Measurements from ENCODE around the gene LGMN.

LGMN gene

DNA sequence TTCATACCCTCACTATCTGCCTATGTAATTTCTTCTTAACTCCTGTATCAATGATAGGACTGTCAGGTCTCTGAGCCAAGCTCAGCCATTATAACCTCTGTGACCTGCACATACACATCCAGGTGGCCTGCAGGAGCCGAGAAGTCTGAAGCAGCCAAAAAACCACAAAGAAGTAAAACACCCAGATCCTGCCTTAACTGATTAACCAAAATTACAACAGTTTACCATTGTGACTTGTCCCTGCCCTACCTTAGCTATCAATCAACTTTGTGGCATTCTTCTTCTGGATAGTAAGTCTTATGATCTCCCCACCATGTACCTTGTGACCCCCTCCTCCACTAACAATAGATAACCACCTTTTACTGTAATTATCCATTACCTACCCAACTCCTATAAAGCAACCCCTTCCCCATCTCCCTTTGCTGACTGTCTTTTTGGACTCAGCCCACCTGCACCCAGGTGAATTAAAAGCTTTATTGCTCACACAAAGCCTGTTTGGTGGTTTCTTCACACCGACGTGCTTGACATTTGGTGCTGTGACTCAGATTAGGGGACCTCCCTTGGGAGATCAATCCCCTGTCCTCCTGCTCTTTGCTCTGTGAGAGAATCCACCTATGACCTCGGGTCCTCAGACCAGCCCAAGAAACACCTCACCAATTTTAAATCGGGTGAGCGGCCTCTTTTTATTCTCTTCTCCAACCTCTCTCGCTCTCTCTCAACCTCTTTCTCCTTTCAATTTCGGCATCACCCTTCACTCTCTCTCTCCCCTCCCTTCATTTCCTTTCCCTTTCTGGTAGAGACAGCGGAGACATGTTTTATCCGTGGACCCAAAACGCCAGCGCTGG, 11.5 kb upstream of the LGMN start:
- DNase-seq, result no peak

DNA sequence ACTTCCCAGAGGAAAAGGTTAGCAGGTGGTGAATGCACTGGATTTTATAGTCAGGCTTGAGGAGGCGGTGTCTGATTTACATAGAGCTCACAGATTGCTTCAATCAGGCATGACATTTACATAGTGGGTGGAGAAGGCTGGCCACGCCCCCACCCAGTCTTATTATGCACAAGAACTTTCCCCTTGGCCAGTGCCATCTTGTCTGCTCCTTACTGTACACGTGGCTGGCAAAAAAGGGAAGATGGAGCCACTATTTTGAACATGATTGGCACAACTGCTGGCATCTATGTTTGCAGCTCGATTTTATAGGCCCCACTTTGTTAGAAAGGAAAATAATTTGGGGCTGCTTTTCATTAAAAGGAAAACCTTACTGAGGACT, 10.9 kb upstream of the LGMN start:
- DNase-seq, result no peak

DNA sequence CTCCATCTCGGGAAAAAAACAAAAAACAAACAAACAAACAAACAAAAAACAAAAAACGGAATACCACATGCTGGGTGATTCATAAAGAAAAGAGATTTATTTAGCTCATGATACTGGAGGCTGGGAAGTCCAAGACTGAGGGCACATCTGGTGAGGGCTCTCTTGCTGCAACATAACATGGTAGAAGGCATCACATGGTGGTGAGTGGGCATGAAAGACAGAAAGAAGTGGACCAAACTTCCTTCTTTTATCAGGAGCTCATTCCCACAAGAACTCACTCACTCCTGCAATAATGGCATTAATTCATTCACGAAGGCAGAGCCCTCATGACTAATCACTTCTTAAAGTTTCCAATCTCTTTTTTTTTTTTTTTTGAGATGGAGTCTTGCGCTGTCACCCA, 8.0 kb upstream of the LGMN start:
- DNase-seq, result no peak

DNA sequence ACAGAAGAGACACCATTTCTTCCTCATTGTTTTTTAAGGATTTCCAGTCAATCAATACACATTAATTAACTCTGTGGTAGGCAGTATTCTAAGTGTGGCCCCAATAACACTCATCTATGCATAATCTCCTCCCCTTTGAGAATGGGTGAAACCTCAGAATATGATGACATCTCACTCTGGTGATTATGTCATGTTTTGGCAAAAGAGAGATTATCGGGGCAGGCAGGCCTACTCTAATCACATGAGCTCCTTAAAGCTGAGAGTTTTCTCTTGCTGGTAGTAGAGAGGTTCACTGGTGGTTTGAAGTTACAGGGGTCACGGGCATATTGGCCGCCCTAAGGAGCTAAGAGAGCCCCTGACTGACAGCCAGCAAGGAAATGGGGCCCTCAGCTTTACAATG, 7.1 kb upstream of the LGMN start:
- no peak for DNase-seq

DNA sequence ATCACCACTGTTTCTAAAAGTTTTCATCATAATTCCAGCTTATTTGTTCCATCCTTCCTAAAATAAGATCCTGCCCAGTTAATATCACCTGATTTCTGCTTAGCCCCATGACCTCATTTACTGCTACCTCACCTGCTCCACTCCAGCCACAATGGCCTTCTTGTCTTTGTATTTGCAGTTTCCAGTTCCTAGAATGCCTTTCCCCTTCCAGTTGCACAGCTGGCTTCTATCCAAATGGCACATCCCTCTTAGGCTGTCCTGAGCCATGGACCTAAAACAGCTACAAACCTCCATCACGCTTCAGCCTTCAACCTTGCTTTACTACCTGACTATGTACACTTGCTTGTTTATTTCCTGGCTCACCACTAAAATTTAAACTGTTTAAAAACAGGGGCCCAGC, 6.5 kb upstream of the LGMN start:
- no peak for DNase-seq

DNA sequence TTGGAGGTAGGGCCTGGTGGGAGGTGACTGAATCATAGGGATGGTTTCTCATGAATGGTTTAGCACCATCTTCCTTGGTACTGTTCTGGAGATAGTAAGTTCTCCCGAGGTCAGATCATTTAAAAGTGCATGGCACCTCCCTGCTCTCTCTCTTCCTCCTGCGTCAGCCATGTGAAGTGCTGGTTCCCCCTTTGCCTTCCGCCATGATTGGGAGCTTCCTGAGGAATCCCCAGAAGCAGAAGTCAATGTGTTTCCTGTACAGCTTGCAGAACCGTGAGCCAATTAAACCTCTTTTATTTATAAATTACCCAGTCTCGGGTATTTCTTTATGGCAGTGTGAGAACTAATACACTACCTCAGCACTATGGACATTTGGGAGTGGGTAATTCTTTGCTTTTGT, 4.8 kb upstream of the LGMN start:
- DNase-seq, result no peak

DNA sequence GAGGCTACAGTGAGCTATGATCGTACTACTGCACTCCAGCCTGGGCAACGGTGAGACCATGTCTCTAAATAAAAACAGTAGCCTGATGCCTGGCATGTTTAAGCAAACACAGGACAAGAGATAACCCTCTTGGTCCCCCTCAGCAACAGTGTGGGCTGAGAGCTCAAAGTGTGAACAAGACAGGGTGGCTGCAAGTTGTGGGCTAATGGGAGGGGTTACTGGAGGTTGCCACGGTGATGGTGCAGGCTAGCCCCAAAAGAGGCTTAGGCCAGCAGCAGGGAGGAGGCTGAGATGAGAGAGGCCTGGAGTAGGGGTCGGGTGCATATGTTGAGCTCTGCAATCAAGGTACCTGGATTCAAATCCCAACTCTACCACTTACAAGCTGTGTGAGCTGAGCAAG, 3.4 kb upstream of the LGMN start:
- DNase-seq, result no peak

DNA sequence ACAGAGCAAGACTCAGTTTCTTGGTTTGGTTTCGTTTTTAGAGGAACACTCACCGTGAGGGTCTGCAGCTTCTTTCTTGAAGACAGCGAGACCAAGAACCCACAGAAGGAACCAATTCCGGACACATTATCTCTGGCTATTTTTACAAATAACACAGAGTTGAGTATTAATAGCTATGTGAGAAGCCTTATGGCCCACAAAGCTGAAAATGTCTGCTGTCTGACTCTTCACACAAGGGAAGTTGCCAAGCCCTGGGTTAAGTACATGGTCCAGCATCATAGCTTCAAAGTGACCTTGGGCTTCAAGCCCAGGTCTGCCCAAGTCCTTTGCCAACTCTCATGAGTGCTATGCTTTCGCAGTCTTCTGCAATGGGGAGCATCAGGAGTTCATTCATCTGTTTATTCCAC, 2.6 kb upstream of the LGMN start:
- no peak for DNase-seq

DNA sequence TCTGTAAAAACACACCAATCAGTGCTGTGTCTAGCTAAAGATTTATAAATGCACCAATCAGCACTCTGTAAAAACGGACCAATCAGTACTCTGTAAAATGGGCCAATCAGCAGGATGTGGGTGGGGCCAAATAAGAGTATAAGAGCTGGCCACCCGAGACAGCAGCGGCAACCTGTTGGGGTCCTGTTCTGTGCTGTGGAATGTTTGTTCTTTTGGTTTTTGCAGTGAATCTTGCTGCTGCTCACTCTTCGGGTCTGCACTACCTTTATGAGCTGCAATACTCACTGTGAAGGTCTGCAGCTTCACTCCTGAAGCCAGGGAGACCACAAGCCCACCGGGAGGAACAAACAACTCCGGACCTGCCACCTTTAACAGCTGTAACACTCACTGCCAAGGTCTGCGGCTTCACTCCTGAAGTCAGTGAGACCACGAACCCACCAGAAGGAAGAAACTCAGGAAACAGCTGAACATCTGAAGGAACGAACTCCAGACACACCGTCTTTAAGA, 1.8 kb upstream of the LGMN start:
- DNase-seq, result peak; percentile 53

DNA sequence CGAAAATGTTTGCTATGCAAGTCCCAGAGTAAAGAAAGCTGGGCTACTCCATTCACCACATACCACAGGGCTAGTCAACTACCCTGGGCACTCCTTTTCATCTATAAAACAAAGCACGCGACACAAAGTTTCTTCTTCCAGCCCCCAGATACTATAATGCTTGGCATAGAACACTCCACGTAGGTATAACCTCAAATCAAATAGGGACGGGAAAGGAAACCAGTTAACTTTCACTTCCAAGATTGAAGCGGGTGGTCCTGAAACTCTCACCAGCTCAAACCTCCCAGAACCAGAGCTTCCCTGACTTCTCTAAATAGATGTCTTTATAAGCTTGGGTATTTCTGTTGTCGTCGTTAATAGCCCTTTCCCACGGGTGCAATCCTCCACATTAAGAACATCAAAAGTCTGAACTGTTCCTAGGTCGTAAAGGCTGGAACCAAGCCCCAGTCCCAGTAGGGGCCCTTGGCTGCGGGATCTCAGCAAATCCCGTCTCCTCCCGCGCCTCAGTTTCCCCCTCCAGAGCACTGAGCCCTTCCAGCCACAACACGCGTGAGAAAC, 647 bp downstream of the LGMN start:
- DNase-seq, result no peak

DNA sequence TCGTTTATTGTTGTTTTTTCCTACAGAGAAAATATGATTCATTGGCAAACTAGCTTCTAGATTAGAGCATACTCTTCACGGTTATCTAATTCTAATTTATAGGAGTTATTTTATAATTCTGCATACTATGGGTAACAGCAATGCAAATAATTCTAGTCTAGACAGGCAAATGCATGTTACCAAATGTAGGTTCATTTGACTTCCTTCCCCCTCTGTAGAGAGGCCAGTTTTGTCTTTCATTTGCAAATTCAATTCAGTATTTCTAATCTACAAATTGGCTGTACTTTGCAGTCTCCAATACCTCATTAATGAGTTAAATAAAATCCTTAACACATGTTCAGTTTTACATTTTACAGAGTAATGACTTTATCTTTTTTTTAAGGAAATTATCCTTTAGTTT, 4.2 kb downstream of the LGMN start:
- DNase-seq, result no peak

DNA sequence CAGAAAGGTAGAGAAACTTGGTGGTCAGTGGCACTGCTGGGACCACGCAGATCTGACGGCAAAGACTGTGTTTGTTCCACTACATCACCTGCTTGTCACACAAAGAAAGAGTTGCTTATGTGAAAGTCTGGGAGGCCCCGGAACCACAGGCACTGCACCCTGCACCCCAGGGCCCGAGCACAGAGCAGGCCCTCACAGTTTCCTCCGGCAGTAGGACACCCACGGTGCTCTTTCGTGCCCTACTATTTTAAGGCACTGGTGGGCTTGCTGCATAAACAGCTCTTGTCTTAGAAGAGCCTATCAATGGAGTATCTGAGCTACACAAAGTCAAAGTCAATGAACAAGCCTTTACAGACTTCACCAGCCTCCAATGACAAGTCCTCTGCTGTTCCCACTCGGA, 8.0 kb downstream of the LGMN start:
- no peak for DNase-seq

DNA sequence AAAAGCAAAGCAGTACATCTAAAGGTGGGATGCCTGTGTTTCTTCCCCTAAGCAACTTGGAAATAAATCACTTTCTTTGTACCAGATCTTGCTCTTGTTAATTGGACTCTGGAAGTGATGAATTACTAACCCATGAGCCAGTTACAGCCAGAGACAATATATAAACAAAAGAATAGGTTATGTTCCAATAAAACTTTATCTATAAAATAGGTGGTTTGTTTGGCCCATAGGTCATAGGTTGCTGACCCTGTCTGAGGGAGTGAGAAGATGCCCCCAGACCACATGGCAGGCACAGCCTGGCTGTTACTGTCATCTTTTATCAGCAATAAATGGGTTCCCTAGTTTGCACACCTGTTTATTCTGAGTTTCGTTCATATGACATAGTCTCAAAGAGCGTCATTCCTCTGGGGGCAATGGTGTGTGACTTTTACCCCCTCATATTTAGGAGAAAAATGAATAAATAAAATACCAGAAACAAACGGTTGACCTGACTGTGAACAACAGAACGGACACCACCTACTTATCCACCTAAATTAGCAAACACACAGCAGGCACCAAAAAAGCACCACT, 10.7 kb downstream of the LGMN start:
- no peak for DNase-seq

DNA sequence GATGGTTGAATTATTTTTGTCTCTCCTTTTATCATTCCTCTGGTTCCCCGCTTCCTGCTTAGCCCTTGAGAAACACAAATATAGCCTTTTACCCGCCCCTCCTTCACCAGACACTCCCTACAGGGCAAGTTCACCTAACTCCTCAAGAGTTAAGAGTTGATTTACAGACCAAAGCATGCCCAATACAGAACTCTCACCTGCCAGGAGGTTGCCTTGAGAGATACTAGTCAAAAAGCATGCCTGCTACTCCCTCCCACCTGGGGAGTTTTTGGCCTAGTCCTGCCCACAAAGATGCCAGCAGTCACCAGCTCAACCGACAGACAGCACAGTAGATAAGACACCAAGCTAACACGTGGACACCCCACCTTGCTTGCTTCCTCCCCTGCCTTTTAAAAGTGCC, 11.2 kb downstream of the LGMN start:
- no peak for DNase-seq

DNA sequence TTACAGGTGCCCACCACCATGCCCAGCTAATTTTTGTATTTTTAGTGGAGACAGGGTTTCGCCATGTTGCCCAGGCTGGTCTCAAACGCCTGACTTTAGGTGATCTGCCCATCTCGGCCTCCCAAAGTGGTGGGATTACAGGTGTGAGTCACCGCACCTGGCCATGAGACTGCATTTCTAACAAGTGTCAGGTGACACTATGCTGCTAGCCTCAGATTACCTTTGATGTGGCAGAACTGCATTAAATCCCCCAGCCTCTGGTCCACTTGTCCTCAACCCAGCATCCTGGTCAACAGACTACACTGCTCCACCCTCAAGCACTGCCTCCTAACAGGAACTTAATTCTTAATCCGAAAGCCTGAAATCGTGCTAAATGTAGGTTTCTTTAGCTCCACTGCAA, 13.1 kb downstream of the LGMN start:
- no peak for DNase-seq

DNA sequence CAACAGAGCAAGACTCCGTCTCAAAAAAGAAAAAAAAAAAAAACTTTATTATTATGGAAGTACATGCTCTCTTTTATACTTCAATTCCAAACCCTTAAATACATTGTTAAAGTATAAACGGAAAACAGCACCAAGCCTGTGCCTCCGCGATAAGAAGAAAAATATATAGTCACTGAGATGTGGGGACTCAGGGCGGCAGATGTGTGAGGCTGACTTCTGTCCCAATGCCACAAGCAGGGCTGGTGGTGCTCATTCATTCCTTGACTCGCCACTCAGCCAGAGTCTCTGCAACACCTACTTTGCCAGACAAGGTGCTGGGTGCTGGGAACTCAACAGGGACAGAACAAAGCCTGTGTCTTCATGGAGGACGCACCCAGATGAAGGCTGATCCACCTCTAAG, 13.8 kb downstream of the LGMN start:
- DNase-seq, result no peak

DNA sequence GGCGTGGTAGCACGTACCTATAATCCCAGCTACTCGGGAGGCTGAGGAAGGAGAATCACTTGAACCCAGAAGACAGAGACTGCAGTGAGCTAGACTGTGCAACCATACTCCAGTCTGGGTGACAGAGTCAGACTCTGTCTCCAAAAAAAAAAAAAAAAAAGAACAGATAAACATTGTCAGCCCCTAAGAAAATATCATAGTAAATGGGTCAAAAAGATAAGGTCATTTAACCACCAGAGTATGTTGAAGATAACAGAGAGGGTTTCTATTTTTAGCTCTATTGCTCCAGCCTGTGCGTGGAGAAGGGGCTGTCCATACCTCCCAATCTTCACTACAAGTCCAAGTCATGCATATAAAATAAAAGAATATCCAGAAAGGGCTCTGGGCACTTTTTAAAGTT, 15.4 kb downstream of the LGMN start:
- no peak for DNase-seq

DNA sequence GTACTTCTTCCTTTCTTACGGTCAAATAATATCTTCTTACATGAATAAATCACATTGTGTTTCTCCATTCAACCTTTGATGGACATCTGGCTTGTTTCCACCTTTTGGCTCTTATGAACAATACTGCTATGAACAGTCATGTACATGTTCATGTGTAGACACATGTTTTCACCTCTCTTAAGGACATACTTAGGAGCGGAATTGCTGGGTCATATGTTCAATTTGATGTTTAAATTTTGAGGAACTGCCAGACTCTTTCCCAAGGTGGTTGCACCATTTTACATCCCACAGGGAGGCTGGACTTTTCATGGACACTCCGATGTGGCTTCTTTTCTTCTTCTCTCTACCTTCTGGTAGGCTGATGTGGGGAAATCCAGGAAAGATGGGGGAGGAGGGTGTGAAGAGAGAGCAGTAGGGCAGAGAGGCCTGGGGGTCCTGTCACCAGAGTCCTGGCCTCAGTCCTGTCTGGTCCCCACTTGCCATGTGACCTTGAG, 16.8 kb downstream of the LGMN start:
- no peak for DNase-seq

DNA sequence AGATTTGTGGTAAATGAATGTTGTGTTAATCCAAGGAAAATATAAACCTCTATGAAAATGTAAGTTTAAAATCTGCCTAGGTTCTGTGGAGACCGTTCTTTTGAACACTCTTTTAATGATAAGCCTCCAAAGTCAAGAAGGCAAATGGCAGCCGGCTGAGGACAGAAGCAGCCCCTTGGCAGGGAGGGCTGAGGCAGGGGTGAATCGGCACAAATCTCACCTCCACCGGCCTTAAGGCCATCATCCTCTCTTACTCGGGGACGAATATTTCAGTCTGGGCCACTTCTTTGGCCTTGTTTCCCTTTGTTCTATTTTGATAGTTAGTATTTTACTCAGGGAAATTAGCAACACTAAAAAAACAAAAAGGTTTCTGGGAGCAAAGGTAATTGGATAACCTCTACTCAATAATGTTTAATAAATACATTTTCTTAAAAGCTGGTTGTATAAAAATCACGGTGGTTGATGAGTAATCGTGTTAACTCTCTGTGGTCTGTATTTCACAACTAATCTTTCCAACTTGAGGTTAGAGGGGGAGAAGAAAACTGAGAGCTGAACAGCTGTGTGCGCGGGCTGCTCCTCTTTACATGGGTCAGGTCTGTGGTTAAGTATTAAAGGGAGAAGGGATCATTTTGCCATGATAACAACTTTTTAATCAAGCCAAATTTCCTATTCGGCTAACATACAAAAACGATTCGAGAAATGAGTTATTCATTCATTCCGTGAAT, 18.6 kb downstream of the LGMN start:
- no peak for DNase-seq

DNA sequence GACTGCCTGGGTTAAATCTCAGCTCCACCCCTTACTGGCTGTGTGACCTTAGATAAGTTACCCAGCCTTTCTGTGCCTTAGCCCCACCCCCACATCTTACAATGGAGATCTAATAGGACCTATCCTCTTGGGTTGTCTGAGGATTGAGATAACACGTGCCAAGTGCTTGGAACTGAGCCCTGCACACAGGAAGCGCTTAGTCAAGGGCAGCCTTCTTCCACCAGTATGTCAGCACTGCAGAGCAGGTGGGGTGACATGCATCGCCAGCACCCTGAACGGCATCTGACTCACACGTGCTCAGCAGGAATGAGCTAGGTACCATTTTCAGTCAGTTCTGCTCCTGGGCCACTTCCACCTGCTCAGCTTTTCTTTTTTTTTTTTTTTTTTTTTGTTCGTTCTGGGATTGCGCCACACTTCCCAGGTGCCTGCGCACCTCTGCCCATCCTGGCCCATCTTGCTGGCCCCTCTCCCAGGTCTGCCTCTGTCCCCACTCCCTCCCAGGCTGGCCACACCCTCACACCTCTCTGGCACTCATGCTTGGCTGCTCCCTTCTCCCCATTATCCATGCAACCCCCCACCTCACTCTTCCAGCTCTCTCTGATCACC, 19.6 kb downstream of the LGMN start:
- no peak for DNase-seq

DNA sequence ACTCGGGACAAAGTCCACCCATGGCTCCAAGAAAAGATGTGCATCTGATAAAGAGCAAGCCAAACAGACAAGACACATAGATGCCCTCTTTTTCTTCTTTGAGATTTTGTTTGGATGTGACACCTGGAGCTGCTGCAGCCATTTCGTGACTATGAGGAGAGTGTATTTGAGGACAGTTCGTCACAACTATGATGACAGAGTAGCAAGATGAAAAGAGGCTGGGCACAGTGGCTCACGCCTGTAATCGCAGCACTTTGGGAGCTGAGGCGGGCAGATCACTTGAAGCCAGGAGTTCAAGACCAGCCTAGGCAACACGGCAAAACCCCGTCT, 21.5 kb downstream of the LGMN start:
- DNase-seq, result no peak

DNA sequence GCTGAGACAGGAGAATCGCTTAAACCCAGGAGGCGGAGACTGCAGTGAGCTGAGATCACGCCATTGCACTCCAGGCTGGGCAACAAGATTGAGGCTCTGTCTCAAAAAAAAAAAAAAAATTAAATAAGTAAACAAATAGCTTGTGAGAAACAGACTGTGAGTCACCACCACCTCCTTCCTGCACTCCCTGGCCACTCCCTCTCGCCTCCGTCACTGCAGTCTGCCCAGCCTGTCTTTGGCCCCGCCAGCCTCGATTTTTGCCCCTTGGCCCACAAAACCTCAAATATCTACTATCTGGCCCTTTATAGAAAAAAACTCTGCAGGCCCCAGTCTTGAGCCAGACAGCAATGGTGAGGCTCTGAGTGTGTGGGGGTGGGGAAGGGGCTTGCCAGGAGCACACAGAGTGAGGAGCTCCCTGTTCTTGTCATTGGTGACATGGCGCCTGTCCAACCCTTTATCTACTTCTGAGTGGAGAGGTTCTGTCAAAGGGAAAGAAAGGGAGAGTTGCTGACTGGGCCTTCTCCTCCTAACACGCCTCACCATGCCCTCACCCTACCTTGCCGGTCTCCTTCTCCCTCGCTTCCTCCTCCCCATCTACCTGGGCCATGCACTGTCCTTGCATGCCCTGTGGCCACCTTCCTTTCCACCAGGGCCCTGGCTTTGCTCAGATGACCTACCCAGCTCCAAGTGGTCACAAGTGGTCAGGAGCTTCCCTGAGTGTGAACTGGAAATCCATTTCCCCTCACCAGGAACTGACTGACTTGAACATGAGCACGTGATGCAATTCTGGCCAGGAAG, 22.1 kb downstream of the LGMN start:
- DNase-seq, result peak; percentile 26
